Spleen (tissue), 11 donors: ENCODE results near the gene P3H2. TPM values are rescaled to one million over a fixed set of nuclear protein-coding genes. Genes with fewer than 3 reads are reported as not detected.
A peak's percentile ranks its signal among the peaks of the same experiment; 100 is the strongest.

Source experiments
- DNase-seq: peaks from one replicate; pipeline ENCODE4 v3.0.0-alpha.2; 2020
- H3K27ac ChIP-seq, 8 donors: fragments of 200-600 bp; sonication (generic) in 7 of 8; 1 replicate in 4 of 8; 2 replicates in 4 of 8; pipeline versions ENCODE4 v1.5.0 to v1.8.0; 2016 to 2021; ENCODE audit warnings: inconsistent platforms in 4 of 8, mild to moderate bottlenecking in 4 of 8, moderate library complexity in 1 of 8
- H3K27me3 ChIP-seq, 7 donors: fragments of 200-600 bp; sonication (generic) in 6 of 7; replicated peaks in 1 of 7; 1 replicate in 4 of 7; 2 replicates in 3 of 7; pipeline versions ENCODE4 v1.5.0 to v1.8.0; 2016 to 2021; ENCODE audit warnings: inconsistent platforms in 3 of 7, mild to moderate bottlenecking in 1 of 7
- H3K36me3 ChIP-seq, 6 donors: fragments of 200-600 bp; sonication (generic) in 5 of 6; 1 replicate in 4 of 6; 2 replicates in 2 of 6; pipeline versions ENCODE4 v1.5.0 to v1.8.0; 2016 to 2021; ENCODE audit warnings: inconsistent platforms in 2 of 6
- H3K4me1 ChIP-seq, 6 donors: fragments of 200-600 bp; sonication (generic) in 5 of 6; 1 replicate in 3 of 6; 2 replicates in 3 of 6; pipeline versions ENCODE4 v1.5.0 to v1.8.0; 2016 to 2021; ENCODE audit warnings: inconsistent platforms in 3 of 6
- H3K4me3 ChIP-seq, 8 donors: fragments of 200-600 bp; sonication (generic) in 7 of 8; 1 replicate in 4 of 8; 2 replicates in 4 of 8; pipeline versions ENCODE4 v1.5.0 to v1.8.0; 2016 to 2021; ENCODE audit warnings: inconsistent platforms in 4 of 8, mild to moderate bottlenecking in 4 of 8, moderate library complexity in 2 of 8
- H3K9me3 ChIP-seq, 8 donors: fragments of 200-600 bp; sonication (generic) in 7 of 8; 1 replicate in 4 of 8; 2 replicates in 4 of 8; pipeline versions ENCODE4 v1.5.0 to v1.8.0; 2016 to 2021; ENCODE audit warnings: inconsistent platforms in 4 of 8
- POLR2A ChIP-seq, 3 donors: fragments of 450-650 bp; IDR thresholded peaks; one replicate each; pipeline ENCODE4 v1.5.1; 2017; ENCODE audit warnings: antibody characterized with exemption in 3 of 3, mild to moderate bottlenecking in 1 of 3
- POLR2AphosphoS5 ChIP-seq, 3 donors: sonication (generic); formaldehyde crosslinking; IDR thresholded peaks; one replicate each; pipeline ENCODE4 v1.5.1; 2017; ENCODE audit warnings: antibody characterized with exemption in 3 of 3
- WGBS, 5 donors: extraction: QIAGEN DNeasy Blood & Tissue Kit in 3 of 5; methylation state at CpG; one replicate each; pipeline versions ENCODE4 v1.1.5 to v1.1.7; 2013 to 2018; 5-methylcytosine and 5-hydroxymethylcytosine counted together
- intact Hi-C: fragments of 100-400 bp; cut with DNase I; formaldehyde crosslinking; loops from one replicate; pipeline ENCODE4 v1.15.0; 2023; ENCODE audit warnings: low total_unique reads
- polyA plus RNA-seq, 3 donors: library from polyadenylated mRNA; stranded (reverse); fragments of 200-250 nt; gene quantifications; one replicate each; pipeline ENCODE4 v1.2.1, GENCODE V29; 2013
- total RNA-seq, 7 donors: library from RNA; depleted of rRNA in 3 of 7; stranded (reverse); fragments of >200 nt in 3 of 7; fragmentation: NEBNext Ultra II Directional in 4 of 7; extraction: Animal tissue kit (Norgen Biotek cat#: 25700) in 4 of 7; gene quantifications; one replicate each; pipeline versions ENCODE4 v1.1.0 to v1.2.1, GENCODE V29; 2016 to 2021
- TF ChIP-seq, protein P1 (sequence below), 11 experiments: fragments of 200-600 bp in 7 of 11; fragments of 450-650 bp in 4 of 11; sonication (generic) in 4 of 11; IDR thresholded peaks in 8 of 11; conservative IDR thresholded peaks in 3 of 11; 1 replicate in 7 of 11; 2 replicates in 4 of 11; pipeline versions ENCODE4 v1.4.0 to v1.8.0; 2016 to 2021; ENCODE audit warnings: antibody characterized with exemption in 11 of 11, inconsistent platforms in 4 of 11, mild to moderate bottlenecking in 1 of 11
- donor health status: healthy with polysubstance abuse.
- donor health status: DM: no; HTN: no; CAD: no; lungs with moderate emphysema.
- donor health status: DM: no; HTN: no; CAD: no.
- donor health status: Bipolar disorder and iron deficiency.
- donor health status: healthy.
- donor health status: DM: no; HTN: no; CAD: no.
- donor health status: DM: yes; HTN: yes; CAD: no.

The P3H2 gene
- total and polyA plus RNA-seq, 10 donors: 7.7 to 155 (median 79.2) TPM

DNA sequence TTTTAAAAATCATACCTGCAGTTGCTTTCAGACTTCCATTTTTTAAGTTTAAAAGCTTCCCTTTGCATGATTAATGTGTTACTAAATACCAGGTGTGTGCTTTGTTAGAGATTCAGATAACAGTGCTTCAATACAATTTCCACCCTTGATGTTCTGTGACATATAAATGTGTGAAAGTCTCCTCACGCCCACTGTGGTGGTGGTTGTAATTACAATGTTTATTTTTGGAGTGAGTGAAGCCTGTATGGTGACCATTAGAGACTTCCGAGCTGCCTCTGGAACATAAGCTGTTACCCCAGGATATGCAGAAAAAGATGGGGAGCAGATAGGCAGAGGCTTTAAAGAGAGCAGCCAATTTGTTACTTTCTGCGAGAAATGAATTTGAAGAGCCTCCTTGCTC is 57.2 kb downstream of the P3H2 start:
- intact Hi-C loops: no loop called here
- H3K4me3 ChIP-seq: no peak overlapping the region
- H3K4me1 ChIP-seq: peaks cover 0 to 19% (median 5%) of the 10 kb centered on the region in 6 donors
- TF ChIP-seq POLR2A (IDR thresholded peaks at IDR 0.05) (no peak), POLR2AphosphoS5 (IDR thresholded peaks at IDR 0.05) (no peak)
- TF ChIP-seq, protein P1, sequence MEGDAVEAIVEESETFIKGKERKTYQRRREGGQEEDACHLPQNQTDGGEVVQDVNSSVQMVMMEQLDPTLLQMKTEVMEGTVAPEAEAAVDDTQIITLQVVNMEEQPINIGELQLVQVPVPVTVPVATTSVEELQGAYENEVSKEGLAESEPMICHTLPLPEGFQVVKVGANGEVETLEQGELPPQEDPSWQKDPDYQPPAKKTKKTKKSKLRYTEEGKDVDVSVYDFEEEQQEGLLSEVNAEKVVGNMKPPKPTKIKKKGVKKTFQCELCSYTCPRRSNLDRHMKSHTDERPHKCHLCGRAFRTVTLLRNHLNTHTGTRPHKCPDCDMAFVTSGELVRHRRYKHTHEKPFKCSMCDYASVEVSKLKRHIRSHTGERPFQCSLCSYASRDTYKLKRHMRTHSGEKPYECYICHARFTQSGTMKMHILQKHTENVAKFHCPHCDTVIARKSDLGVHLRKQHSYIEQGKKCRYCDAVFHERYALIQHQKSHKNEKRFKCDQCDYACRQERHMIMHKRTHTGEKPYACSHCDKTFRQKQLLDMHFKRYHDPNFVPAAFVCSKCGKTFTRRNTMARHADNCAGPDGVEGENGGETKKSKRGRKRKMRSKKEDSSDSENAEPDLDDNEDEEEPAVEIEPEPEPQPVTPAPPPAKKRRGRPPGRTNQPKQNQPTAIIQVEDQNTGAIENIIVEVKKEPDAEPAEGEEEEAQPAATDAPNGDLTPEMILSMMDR (IDR thresholded peaks at IDR 0.05 in 8 of 11, conservative IDR thresholded peaks at IDR 0.05 in 3 of 11): no peak
- peak overlapping the region in 1 of 8 donors; percentile 24 for H3K27ac ChIP-seq
- no peaks in the 10 kb centered on the region for H3K27me3 ChIP-seq
- DNase-seq: no peak
- H3K9me3 ChIP-seq: no peaks in the 10 kb centered on the region
- no peaks in the 10 kb centered on the region for H3K36me3 ChIP-seq
- WGBS, 5 donors: 81 to 91% (median 84%) methylated on average over 3 of the region's 3 CpGs

DNA sequence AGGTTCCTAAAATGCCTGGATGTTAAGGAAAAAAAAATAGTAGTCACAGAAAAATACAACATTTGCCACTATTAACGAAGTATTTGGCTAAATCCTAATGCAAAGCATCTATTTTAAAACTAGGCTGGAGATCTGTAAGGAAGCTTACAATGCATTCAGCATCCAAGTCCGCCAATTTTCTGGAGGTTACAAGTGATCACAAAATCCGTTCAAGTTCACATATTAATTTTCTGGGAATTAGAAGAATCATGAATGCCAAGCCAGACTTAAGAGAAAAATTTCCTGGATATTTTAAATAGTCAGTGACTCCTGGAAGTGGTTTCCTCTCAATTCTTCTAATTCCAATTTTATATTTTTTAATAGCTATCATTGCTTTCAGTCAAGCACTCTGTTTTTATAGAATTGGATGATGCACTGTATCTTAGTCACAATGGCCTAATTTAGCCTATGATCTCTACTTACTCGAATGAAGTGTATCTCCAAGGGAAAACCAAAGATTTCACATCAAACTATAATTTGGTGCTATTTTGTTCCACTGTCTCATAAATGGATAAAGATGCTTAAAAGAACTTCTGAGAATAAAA is 60.4 kb downstream of the P3H2 start:
- intact Hi-C loops: no loop called here
- Histone ChIP-seq H3K9me3 (no peaks in the 10 kb centered on the region), H3K4me1 (peaks cover 0 to 32% (median 5%) of the 10 kb centered on the region in 6 donors), H3K27me3 (no peaks in the 10 kb centered on the region), H3K4me3 (no peak overlapping the region), H3K36me3 (no peaks in the 10 kb centered on the region), H3K27ac (peak overlapping the region in 5 of 8 donors; percentile 74 to 85 (median 79))
- 62 to 84% (median 74%) methylated on average over 4 of the region's 4 CpGs for WGBS, 5 donors
- DNase-seq: no peak
- TF ChIP-seq, protein P1 (IDR thresholded peaks at IDR 0.05 in 8 of 11, conservative IDR thresholded peaks at IDR 0.05 in 3 of 11): no peak
- no peak for TF ChIP-seq POLR2A (IDR thresholded peaks at IDR 0.05)
- no peak for TF ChIP-seq POLR2AphosphoS5 (IDR thresholded peaks at IDR 0.05)

DNA sequence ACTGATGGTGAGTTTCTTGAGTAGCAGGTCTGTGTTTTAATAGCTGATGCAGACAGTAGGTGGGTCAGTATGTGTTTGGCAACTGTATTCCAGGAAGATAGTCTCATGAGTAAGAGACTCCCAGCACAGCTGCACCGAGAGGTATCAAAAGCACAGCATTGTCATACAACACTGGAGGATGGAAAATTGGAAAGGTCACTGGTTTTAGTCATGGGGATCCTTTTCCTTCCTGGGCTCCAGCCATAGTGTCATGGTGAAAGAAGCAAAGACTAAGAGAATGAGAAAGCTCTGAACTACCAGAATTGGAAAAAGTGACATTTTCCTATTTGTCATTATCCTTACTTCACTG is 61.5 kb downstream of the P3H2 start:
- H3K27me3 ChIP-seq: no peaks in the 10 kb centered on the region
- intact Hi-C loops: no loop called here
- DNase-seq: no peak
- TF ChIP-seq, protein P1 (IDR thresholded peaks at IDR 0.05 in 8 of 11, conservative IDR thresholded peaks at IDR 0.05 in 3 of 11): no peak
- TF ChIP-seq POLR2A (IDR thresholded peaks at IDR 0.05) (no peak), POLR2AphosphoS5 (IDR thresholded peaks at IDR 0.05) (no peak)
- H3K27ac ChIP-seq: peak overlapping the region; percentile 14 to 85 (median 76)
- no peaks in the 10 kb centered on the region for H3K36me3 ChIP-seq
- H3K4me1 ChIP-seq: peaks cover 0 to 28% (median 3%) of the 10 kb centered on the region in 6 donors
- H3K4me3 ChIP-seq: no peak overlapping the region
- no peaks in the 10 kb centered on the region for H3K9me3 ChIP-seq
- 48 to 71% (median 53%) methylated on average over 1 of the region's 1 CpG for WGBS, 5 donors

DNA sequence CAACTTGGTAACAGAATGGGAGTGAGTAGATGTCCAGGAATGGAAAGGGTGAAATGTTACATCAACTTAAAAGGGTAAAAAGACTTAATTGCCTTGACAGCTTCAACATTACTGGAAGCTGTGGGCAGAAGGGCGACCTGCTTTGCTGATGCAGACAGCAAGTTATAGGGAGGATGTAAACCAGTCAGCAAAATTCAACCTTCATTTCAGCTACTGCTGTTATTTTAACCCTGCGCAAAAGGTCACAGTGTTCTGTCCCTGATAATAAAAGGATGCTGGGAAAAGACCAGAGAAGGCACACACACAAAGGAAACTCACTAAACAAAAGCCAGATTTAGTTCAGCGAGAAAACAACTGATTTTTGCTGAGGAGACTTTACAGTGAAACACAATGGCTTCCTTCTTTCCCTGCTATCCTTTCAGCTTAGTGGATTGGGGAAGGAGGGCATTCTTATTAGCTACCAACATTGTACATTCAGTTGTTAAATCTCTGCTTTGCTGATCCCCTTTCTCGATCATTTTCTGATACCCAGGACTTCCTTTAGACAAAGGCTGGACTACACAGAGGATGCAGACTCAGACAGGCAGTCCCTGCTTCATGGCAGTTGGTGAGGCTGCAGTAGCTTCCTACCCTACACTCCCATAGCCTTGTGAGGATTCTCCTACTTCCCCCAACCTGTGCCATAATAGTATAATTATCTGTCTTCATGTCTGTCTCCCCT is 62.0 kb downstream of the P3H2 start:
- WGBS, 5 donors: 46 to 61% (median 55%) methylated on average over 4 of the region's 4 CpGs
- intact Hi-C loops: no loop called here
- Histone ChIP-seq H3K27ac (peak overlapping the region; percentile 14 to 85 (median 76)), H3K27me3 (no peaks in the 10 kb centered on the region), H3K36me3 (no peaks in the 10 kb centered on the region), H3K4me1 (peaks cover 0 to 28% (median 3%) of the 10 kb centered on the region in 6 donors), H3K9me3 (no peaks in the 10 kb centered on the region), H3K4me3 (no peak overlapping the region)
- DNase-seq: no peak
- peak in 1 of 3 donors; percentile 85 for TF ChIP-seq POLR2AphosphoS5 (IDR thresholded peaks at IDR 0.05)
- TF ChIP-seq, protein P1 (IDR thresholded peaks at IDR 0.05 in 8 of 11, conservative IDR thresholded peaks at IDR 0.05 in 3 of 11): no peak
- no peak for TF ChIP-seq POLR2A (IDR thresholded peaks at IDR 0.05)
